GM18951 (cell line): Measurements from ENCODE around the gene PARD3.

Experiments used
- POLR2A ChIP-seq: IDR thresholded peaks from 4 replicates; pipeline ENCODE4 v1.6.1; 2011; ENCODE audit warnings: mild to moderate bottlenecking; ENCODE audit not compliant: insufficient read length, insufficient read depth; ENCODE audit errors: extremely low read depth
- in situ Hi-C: fragments of 300-500 bp; cut with MboI; formaldehyde crosslinking; loops from one replicate; pipeline ENCODE4 v1.12.0; 2022; ENCODE audit warnings: low sequenced_read_pairs, mixed read lengths, inconsistent platforms; ENCODE audit not compliant: unreplicated experiment

The PARD3 gene

DNA sequence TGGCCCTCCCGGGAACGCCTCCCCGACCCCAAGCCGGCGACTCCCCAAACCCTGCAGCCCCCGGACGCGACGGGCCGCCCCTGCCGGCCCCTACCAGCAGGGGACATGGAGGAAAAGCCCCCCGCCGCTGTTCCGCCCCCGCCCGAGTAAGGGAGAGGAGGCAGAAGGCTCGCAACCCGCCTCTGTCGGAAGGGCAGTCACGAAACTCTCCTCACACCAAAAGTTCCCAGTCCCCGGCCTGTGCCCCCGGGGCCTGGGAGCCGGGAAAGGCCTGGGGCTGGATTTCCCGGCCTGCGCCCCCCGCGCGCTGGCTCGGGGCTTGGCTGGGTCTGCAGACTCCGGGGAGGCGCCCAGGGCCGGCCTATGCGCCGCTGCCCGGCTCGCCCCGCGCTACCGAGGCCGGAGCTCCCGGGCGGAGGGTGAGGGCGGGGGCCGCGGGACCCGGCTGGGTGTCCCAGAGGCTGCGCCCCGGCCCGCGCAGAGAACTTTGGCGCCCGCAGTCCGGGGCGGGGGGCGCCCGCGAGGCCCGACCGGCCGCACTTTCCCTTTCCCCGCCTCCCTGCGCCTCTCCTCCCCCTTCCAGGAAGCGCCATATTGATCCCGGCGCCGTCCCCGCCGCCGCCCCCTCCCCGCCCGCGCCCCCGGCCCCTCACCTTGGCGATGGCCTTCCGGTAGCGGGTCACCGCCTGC, 728 bp downstream of the PARD3 start:
- in situ Hi-C loops = no loop called here
- no peak for TF ChIP-seq POLR2A

DNA sequence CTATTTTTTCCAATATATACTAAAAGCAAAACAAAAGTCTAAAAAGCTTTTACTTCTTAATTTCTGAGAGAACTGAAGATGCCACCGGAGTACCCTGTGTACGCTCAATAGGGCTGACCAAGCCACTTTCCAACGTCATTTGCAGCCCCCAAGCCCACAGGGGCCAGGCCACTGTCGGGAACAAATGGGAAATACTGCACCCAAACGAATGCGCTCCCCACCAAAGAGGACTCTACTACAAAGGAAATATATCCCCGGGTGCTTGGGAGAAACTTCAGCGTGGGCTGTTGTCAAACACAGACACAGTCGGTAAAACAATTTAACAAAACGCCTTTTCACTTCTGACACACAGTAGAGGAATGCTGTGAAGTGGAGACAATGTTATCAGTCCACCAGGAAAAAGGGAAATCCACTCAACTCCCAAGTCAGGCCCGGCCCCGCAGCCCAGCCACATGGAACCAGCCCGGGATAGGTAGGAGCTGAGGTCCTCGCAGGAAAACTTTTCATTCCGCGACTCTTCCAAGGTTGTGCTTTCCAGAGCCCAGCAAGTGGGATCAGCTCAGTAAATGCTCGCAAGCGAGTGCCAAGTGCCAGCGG, 1.4 kb downstream of the PARD3 start:
- in situ Hi-C loops = no loop called here
- TF ChIP-seq POLR2A = no peak

DNA sequence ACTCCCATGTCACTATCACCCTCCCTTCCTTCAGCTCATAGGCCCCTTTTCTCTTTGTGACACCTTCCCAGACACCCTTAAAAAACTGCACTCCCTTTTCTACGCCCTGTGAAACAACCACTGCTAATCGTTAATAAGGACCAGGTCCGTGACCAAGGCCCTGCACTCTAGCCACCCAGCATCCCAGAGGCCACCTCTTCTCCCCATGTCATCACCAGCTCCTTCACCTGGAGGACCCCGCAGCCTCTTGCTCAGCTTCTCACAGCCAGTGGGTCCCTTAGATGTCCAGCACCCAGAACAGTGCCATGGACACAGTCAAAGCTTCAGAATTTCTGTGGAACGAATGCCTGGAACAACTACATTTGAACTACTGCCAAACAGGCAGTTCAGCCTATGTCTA, 2.3 kb downstream of the PARD3 start:
- in situ Hi-C loops = no loop called here

DNA sequence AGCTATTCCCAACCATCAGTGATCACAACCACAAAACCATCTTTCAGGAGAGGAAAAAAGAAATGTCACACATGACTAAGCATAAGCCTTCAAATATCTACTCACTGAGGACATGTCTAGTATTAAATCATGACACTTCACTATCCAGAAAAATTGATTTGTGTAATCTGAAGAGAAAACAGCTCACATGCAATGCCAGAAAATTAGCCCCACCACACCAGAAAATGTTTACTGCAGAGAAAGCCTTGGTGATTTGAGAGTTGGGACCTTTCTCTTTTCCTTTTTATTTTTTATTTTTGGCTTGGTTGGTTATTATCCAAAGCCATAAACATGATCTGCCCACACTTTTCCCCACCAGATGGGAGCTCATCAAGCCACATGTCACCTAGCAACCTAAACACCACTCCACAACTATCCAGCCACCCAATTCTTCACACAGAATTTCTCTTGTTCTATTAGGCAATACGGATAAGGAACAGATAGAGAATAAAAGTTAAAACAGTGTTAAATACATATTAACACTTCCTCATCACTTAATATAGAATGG, 3.1 kb downstream of the PARD3 start:
- no peak for TF ChIP-seq POLR2A
- in situ Hi-C loops = no loop called here

More for the DNA sequence above, 2.3 kb downstream of the PARD3 start:
- TF ChIP-seq POLR2A = no peak

DNA sequence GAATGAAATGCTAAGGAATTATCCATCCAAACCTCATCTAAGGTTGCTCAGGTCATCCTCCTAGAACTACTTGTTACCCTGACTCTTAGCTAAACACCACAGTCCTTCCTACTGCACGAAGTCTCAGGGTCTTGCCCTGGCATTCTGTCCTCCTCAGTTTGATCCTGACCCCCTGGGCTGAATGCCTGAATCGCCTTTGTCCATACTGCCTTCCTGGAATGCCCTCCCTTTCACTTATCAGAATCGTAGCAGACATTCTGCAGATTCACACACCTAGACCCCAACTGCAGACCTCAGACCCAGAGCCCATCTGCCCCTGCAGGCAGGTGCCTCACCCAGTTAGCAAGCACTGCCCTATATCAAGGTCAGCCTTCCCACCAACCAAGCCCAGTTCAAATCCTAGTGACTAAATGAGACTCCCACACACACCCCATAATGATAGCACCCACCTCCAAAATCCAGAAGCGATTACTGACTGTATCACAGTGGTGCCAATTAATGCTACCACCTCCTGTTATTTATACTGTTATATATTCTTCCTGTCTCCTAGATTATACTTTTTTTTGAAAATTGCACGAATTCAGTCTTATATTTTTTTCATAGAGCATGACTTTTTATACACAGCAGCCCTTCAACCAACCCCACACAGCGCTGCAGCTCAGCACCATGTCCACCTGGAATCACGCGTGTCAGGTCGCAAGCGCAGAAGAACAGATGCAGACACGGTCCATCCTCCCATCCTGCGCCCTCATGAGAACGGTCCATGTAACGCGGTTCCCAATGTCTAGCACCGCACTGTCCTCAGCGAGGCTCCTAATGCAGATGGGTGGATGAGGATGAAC, 3.7 kb downstream of the PARD3 start:
- no peak for TF ChIP-seq POLR2A
- in situ Hi-C loops = no loop called here

DNA sequence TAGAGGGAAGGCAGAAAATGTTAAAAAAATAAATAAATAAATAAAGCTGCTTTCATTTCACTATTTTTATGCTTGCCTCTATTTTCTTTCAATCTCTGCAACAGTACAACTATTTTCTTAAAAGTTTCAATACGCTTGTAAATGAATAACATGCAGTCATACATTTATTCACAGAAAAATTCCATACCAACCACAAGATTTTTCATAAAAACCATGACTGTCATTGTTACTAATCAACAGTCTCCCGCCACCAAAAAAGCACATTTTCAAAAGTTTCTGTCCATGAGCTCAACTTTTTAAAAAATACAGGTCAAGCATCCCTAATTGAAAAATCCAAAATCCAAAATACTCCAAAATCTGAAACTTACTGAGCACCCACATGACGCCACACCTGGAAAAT, 5.3 kb downstream of the PARD3 start:
- in situ Hi-C loops = no loop called here
- no peak for TF ChIP-seq POLR2A

DNA sequence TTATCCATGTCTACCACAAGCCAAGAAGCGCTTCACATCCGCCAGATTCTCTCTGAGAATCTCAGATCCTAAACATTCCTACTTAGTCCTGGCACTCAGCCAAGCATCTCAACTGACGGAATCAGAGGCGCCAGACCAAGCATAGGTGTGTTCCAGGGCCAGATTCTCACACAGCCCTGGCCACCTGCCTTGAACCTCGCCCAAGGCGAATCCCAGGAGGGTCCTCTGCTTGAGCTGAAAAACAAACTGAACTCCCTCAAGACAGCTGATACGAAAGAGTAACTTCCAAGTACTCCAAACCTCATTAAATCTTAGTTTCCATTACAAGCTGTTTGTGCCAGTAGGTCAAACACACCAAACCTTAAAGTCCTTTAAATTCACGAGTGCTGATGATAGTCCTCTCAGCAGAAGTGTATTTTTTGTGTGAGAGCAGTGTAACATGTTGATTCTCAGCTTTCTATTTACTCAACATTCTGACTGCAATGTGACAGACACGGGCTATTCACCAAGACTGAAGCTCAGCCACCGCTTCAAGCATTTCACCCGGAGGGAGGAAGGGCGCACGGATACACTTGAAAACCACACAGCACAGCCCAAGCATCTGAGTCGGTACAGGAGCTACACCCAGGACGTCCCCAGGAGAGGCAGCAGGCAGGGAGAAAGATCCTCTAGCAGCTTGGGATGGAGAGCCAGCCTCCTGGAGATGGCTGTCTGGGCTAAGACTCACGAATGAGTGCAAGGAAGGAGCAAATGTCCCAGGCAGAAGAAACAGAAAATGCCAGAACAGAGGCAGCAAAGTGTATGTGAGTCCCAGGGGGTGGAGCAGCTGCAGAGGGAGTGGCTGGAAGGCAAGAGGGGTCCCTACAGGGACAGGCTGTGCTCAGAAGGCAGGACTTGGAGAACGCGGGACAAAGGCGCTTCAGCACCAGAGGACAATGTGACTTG, 6.0 kb downstream of the PARD3 start:
- in situ Hi-C loops = no loop called here
- peak; percentile 51 for TF ChIP-seq POLR2A

DNA sequence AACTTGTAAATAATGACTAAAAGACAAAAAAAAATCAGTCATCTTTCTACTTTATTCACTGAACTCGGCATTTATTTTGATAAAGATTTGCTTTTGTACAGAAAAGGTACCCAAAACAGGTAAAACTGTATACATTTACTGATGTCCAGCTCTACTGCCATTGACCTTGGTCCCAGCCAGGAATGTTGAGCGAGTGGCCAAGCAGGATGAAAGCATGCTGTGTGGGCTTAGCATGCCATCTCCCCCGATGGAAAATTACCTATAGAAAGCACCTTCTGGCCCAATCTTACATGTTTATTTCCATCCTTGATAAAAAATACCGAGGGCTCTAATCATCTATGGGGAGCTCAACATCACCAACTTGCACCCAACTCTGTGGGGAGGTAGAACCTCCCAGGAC, 6.8 kb downstream of the PARD3 start:
- no peak for TF ChIP-seq POLR2A
- in situ Hi-C loops = no loop called here

DNA sequence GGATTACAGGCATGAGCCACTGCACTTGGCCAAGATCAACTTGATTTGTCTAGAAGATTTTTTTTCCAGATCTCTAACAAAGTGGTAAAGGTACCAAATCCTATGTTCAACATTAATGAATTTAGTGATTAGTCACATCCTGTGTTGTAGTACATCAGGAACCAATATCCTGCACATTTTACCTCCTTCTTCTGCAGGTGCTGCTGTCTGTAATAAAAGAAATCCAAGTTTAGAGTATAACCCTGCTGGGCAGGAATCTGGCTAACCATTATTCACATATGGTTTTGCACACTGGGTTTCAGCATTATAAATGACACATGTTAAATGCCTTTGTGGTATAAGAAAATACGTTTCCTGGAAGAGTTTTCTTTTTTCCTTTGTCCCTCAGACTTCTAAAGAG, 10.8 kb downstream of the PARD3 start:
- in situ Hi-C loops = no loop called here

DNA sequence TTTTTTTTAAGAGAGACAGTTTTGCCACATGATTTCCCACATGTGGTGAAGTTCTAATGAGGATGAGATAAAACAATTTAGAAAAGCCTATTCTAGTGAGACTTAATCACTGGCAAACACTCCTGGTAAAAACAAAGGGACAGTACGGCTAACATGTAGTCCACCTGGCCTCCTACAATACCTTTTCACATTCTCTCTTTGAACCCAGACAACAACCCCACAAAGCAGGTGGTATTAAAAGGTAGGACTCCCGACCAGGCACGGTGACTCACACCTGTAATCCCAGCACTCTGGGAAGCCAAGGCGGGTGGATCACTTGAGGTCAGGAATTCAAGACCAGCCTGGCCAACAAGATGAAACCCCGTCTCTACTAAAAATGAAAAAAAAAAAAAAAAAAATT, 12.4 kb downstream of the PARD3 start:
- TF ChIP-seq POLR2A = no peak
- in situ Hi-C loops = no loop called here

More for the DNA sequence above, 10.8 kb downstream of the PARD3 start:
- no peak for TF ChIP-seq POLR2A

DNA sequence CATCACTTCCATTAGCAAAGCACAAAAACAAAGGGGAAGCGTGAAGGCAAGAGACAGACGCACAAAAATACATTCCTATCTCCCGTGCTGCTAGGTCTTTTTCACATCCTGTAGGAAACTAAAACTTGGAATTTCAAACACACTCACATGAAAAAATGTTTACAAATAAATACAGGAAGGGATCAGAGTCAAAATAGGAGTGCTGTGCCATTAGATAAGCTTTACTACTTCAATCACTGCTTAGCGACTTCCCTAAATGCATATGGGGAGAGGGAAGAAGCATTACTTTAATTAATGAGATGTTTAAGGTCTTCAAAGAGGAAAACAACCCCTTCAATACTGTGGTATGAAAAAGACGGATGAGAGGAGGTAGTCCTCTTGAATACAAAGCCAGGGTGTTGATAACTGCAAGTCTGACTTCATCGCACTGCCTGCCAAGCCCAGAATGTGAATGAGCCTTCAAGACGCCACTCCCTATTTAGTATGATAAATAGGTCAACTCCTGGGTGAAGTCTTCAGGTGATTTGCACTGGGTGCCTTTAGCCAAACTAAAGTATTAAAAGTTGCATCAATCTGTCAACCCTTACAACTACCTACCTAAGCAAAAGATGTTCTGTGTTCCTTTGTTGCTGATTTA, 13.9 kb downstream of the PARD3 start:
- TF ChIP-seq POLR2A = no peak
- in situ Hi-C loops = no loop called here

DNA sequence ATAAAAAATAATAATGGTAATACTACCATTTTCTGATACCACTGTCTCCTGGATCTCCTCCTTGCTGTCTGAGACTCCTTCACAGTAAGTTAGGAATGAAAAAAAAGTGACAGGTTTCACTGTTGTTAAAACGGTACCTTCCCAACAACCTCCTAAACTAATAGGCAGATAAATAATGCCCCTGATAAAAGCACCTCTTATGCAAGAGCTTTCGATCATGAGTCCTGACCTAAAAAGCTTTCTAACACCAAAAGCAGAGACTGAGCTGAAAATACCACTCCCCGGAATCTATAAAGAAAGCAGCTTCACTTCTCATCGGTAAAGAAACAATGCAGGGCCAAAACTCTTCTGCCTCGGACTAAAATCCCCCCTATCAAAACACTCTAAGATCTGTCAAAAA, 14.5 kb downstream of the PARD3 start:
- TF ChIP-seq POLR2A = no peak
- in situ Hi-C loops = no loop called here
